Gastroesophageal sphincter (tissue), 3 donors: Measurements from ENCODE around the gene RBFA.

Experiments
- CTCF ChIP-seq, 4 experiments: fragments of 200-600 bp in 2 of 4; fragments of 450-650 bp in 2 of 4; sonication (generic) in 1 of 4; IDR thresholded peaks; one replicate each; pipeline ENCODE4 v1.5.1; 2017 to 2019; ENCODE audit warnings: antibody characterized with exemption in 4 of 4, mild to moderate bottlenecking in 2 of 4, moderate library complexity in 2 of 4
- POLR2A ChIP-seq, 2 donors: fragments of 450-650 bp; IDR thresholded peaks; one replicate each; pipeline ENCODE4 v1.6.1; 2017; ENCODE audit warnings: antibody characterized with exemption in 2 of 2, mild to moderate bottlenecking in 2 of 2, moderate library complexity in 1 of 2
- POLR2AphosphoS5 ChIP-seq: sonication (generic); formaldehyde crosslinking; IDR thresholded peaks from one replicate; pipeline ENCODE4 v1.6.1; 2017; ENCODE audit warnings: antibody characterized with exemption

- peak; percentile 91 for TF ChIP-seq POLR2AphosphoS5
- no peak for TF ChIP-seq CTCF (IDR thresholded peaks at IDR 0.05)
- TF ChIP-seq POLR2A (IDR thresholded peaks at IDR 0.05), result no peak
Observed at GRCh38 chr18:80009661-80010550, 24.3 kb upstream of the RBFA start.
